ENCODE data around the gene MYH1. TPM values are rescaled to one million over a fixed set of nuclear protein-coding genes. Genes with fewer than 3 reads are reported as not detected.
A peak's percentile ranks its signal among the peaks of the same experiment; 100 is the strongest.
"Not testable (repeated sequence)": the region's sequence is repeated elsewhere in the genome, so short reads cannot be mapped to it uniquely, and the experiment has no call there.

Gene MYH1
- total RNA-seq (2014; rRNA removed; shearing (Covaris generic)) = not detected in 2 replicates
- polyA plus RNA-seq (2015; cell fraction: cytosol; rRNA removed) = 0.02 TPM in 1 of 2 replicates, not detected in the other
- polyA plus RNA-seq (2015; cell fraction: nucleus; rRNA removed) = 0.04 TPM in 1 of 2 replicates, not detected in the other

DNA sequence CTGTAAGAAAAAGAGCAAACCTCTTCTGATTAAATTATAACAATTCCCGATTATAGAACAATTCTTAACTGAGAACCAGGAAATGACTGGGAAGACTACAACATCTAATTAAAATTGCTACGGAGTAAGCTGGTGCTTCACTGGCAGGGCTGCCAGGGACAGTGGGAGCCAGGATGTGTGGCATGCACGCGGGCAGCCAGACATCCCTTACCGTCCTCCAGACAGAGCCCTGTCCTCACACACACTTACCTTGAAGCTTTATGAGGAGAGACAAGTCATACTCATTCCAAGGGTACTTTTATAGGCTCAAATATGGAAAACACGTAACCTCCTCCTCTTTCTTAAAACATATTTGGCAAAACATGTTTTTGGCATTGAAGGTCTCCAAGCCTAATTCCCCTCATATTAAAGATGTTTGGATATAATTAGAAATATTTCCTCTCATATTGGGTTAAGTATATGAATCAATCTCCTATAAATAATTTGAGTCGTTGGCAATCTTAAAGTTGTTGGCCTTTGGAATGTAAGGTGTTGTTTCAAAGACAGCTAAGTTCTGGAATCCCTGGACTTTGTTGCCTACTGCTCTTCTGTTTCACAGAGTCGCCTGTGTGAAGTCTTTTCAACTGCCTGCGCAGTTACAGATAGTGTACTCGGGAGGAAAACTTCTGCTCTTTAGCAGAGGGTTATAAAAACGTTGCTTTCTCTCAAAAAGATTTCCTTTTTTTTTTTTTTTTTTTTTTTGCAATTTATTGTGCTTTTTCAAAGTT, at the start of gene MYH1:
TSS of gene MYH1 (minus strand) at position 272 of the 767 bp plus-strand sequence. CDS start 1,900 bp downstream, outside the sequence.
- DNase-seq (ENCODE audit: low read depth) = no peak

DNA sequence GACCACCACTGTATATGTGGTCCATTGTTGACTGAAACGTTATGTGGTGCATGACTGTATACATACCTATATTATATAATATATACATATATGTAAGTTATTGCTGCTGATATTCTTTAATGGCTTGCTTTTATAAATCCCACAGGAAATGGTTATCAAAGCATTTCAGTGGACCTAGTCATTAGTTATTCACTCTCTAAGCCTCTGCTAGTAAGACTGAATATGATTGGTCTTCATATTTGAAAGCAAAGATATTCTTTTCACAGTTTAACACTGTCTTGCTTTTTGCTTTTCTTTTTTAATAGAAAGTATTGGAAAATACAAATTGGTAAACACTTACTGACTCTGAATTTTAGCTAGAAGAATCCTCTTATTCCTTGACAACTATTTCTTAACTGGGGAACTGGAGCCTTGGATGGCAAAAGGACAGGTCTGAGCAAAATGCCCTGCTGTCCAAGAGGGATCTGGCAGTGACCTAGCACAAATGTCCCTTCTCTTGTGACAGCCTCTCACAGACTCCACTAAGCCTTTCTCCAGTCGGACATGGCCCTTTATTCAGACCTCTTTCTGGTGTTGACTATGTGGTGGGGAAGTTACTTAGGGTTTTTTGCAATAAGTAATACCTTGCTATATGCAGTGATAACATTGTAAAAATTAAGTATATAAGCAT, 45.8 kb upstream of the MYH1 start:
- DNase-seq (ENCODE audit: low read depth) = no peak

DNA sequence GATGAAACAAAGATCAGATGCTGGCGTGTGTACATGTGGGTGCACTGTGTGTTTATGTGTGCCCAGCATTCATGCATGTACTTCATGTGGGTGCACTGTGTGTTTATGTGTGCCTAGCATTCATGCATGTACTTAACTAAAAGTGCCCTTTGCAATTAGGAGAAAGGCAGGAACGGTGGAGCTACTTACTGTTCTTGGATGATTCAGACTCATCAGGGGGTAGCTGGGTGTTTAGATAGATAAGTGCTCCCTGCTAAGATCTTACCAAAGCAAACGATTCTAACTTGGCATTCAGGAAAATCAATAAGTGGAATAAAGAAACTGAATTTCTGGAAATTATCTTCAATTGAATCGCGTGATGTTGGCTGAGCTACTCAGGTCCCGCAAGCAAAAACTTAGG, 39.7 kb upstream of the MYH1 start:
- DNase-seq (ENCODE audit: low read depth) = no peak

DNA sequence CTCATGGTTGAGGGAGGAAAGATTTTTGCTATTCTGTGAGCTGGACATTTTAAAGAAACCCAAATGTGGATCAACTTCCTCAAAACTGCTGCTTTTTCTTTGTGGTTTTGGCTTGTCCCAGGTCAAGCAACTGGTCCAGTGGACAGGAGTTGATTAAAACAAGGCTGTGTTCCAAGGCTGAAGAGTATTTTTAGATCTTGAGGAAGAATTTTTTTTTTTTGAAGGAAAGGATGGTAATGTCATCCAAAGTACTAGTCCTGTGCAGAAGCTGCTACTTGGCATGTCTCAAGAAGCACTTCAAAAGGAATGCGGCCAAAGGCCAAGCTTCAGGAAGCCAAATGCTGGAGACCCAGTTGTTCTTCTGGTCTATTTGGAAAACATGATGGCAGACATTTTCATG, 39.1 kb upstream of the MYH1 start:
- no peak for DNase-seq (ENCODE audit: low read depth)

DNA sequence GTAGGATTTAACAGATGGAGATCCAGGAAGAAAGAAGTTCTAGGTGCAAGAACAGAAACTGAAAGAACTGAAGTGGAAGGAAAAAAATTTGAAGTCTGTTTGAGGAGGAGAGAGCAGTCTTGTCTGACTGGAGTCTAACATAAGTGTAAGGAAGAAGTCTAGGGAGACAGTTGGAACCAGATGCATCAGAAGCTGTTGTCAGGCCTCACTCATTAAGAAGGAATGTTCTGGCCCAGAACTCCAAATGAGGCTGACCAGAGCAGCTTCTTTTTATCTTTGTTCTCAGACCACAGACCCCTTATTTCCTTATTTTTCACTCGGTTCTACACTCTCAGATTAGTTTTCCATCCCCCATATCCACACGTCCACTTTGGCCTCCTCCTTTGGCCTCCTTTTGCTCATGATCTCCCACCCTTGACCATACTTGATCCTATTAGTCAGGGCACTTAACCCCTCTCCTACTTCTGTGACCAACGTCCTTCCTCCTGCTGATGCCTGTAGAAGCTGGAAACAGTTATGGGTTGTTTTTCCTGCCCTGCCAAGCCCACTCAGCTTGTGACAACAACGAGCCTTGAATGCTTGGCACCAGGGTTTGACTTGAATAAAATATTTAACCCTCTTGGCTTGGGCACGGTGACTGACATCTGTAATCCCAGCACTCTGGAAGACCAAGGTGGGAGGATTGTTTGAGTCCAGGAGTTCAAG, 38.1 kb upstream of the MYH1 start:
- peak; percentile 30 for DNase-seq (ENCODE audit: low read depth)

DNA sequence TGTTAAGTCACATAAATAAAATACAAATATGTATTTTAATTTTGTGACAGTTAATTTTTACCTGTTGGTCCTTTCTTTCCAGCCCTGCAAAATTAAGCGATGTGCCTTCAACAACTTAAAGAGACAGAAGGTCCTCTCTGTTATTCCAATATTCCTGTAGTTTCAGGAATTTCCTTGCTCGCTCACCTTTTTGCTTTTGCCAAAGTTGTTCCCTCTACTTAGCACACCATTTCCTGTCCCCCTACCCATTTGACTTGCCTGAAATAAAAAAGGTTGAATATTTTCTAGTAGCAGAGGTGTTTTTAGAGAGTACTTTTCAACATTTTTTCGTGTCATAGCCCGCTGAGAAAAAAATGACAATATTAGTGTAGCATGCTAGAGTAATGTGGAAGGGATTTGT, 31.7 kb upstream of the MYH1 start:
- DNase-seq (ENCODE audit: low read depth) = no peak

DNA sequence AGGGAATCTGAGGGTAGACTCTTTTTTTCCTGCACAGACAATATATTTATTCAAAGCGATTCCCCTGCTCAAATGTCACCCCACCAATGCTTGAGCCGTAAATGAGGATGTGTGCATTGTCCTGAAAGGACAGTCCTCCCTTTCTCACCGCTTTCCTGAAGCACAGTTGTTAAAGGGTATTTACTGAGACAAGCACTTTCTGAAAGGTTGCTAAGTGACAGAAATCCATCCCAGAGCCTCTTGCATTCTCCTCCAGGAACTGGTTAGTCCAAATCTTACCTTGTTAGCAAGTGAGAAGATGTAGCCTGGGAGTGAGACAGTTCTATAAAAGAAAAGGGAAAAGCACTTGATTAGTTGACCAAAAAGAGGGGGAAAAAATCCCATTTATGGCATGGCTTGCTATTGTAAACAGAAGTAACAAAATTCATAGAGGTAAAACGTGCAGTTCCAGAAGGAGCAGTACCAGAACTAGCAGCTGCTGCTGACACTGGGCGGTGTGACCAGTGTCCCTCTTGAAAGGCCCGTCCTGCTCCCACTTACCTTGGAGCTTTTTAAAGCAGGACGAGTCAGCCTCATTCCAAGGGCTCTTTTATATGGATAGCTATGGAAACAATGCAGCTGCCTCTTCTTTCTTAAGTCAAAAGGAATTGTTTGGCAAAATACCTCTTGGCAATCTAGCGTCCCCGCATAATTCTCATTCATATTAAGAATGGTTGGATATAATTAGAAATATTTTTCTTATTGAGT, 30.9 kb upstream of the MYH1 start, which contains the start of gene MYH2:
TSS of gene MYH2 (minus strand) at position 563 of the 747 bp plus-strand sequence. CDS start 1,738 bp downstream, outside the sequence.
- DNase-seq (ENCODE audit: low read depth) = no peak

DNA sequence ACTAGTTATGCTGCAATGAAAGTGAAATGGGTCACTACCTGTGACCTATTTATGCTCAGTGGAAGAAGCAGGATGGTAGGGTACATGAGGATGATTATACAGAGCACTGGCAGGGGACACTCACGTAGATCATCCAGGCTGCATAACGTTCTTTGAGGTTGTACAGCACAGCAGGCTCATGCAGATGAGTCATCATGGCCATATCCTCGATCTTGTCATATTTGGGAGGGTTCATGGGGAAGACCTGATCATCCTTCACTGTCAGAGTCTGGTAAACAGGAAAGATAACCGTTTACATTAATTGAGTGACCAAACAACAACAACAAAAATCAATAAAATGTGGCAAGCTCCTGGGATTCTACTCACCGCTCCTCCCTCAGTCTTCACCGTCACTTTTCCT, 29.0 kb upstream of the MYH1 start:
- DNase-seq (ENCODE audit: low read depth) = peak; percentile 25

DNA sequence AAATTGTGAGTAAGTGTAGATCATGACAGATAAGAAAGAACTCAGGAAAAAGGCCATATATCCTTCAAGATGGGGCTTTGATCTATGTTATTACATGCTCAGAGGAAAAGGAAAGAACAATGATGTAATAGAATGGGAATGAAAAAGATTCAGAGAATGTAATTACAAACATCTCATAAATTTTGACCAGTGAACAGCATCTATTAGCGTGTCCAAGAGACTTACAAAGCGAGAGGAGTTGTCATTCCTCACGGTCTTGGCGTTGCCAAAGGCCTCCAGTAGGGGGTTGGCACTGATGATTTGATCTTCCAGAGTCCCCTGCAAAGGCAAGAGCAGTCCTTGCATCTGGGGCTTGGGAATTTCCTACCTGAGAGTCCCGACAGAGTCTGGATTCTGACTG, 25.1 kb upstream of the MYH1 start:
- peak; percentile 32 for DNase-seq (ENCODE audit: low read depth)

DNA sequence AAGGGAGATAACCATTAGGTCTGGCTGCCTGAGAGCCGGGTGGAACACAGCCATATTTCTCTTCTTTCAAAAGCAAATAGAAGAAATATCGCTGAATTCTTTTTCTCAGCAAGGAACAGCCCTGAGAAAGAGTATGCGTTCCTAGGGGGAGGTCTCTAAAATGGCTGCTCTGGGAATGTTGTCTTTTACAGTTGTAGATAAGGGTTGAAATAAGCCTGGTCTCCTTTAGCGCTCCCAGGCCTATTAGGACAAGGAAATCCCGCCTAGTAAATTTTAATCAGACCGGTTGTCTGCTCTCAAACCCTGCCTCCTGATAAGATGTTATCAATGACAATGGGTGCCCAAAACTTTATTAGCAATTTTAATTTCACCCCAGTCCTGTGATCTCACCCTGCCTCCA, 22.8 kb upstream of the MYH1 start:
- not testable (repeated sequence) for DNase-seq (ENCODE audit: low read depth)

DNA sequence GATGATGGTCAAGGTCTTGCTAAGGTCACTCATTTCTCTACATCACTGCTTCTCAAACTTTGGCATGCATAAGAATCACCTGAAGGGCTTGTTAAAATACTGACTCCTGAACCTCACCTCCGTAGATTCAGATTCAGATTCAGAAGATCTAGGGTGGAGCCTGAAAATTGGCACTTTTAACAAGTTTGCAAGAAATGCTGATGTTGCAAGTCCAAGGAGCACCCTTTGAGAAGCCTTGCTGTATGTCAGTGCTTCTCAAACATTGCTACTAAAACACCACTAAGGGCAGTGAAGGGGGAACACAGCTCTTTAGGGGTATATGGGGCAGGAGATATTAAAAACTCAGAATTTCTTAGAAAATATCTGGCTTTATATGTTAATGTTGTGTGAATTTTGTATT, 13.7 kb upstream of the MYH1 start:
- DNase-seq (ENCODE audit: low read depth) = no peak

DNA sequence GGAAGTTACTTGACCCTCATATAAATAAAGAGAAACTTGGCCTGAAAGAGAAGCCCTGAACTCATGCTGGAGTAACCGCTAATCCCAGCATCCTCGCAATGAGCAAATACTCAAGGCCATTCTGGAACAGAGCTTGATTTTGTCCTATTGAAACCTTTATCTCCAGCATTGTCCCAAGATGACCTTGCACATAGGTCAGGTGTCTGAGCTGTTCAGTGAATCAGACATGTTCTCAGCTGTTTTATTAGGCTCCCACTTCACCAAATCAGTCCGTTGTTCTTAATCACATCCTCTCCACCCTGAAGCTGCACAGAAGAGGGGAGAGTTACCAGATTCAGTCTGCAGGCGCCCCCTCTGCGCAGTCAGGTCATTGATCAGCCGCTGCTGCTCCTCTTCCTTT, 9.1 kb upstream of the MYH1 start:
- DNase-seq (ENCODE audit: low read depth) = no peak

DNA sequence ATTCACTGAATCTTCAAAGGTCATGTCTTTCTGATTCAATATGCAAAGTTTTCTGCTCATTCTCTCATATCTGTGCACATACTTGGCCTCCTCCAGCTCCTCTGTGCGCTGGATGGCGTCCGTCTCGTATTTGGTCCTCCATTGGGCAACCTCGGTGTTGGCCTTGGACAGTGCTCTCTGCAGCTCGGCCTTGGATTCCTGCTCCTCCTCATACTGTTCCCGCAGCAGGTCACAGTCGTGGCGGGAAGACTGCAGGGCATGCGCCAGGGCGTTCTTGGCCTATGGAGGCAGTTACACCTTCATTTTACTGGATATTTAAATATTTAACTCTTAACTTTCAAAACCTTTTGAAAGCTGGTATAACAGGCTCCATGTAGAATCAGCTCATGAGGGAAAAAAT, 8.2 kb upstream of the MYH1 start:
- DNase-seq (ENCODE audit: low read depth) = no peak

DNA sequence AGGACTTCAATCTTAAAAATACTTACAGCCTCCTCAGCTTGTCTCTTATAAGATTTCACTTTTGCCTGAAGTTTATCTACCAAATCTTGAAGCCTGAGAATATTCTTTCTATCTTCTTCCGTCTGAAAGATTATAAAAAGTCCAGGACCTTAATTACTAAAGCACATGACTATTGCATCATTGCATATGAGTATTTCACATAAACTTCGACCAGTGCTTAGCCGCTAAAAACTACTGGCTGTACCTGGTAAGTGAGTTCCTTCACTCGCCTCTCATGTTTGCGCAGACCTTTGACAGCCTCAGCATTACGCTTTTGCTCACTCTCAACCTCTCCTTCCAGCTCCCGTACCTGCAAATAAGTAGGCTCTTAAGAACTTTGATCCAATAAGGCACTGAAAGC, 4.7 kb upstream of the MYH1 start:
- no peak for DNase-seq (ENCODE audit: low read depth)

DNA sequence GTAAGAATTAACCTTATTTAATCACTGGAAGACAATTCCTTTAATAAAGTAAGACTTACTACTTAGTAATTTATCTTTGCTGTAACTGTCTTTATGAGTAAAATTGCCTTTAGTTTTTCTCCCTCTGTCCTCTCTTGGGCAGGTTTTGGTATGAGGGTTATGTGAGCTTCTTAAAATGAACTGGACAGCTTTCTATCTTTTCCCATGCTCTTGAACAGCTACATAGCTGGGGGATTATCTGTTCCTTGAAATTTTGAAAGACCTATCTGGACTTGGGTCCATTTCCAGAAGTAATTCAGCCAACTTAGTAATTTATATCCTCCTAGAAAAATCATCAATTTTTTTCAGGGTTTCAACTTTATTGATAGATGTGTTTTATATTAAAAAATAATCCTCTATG, 3.6 kb upstream of the MYH1 start:
- no peak for DNase-seq (ENCODE audit: low read depth)

DNA sequence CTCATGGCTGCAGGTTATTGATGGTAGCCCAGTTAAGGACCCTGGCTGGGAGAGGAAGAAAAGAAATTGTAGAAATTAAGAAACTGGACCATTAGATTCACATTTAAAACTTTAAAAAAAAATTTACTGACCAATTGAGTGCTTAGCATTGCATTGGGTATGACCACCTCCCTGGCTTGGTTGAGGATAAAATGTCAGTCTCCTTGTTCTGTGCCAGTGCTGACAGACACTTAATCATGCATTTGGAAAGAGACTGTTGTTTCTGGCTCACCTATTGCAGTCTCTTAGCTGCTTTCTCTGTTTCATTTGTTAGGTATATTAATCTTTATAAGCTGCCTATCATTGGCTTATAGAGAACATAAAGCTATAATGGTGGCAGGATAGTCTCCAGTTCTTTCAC, 1.7 kb downstream of the MYH1 start:
- DNase-seq (ENCODE audit: low read depth) = no peak

DNA sequence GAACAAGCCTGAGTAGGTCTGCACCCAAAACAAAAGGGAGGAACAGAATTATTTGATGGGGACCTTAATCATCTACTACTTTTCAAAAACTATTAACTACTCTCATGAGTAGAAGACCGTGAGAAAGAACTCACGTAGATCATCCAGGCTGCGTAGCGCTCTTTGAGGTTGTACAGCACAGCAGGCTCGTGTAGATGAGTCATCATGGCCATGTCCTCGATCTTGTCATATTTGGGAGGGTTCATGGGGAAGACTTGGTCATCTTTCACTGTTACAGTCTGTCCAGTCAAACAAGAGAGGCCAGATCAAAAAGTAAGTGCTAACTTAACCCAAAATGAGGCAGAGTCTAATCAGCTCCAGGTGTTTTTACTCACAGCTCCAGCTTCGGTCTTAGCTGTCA, 2.3 kb downstream of the MYH1 start:
- no peak for DNase-seq (ENCODE audit: low read depth)

DNA sequence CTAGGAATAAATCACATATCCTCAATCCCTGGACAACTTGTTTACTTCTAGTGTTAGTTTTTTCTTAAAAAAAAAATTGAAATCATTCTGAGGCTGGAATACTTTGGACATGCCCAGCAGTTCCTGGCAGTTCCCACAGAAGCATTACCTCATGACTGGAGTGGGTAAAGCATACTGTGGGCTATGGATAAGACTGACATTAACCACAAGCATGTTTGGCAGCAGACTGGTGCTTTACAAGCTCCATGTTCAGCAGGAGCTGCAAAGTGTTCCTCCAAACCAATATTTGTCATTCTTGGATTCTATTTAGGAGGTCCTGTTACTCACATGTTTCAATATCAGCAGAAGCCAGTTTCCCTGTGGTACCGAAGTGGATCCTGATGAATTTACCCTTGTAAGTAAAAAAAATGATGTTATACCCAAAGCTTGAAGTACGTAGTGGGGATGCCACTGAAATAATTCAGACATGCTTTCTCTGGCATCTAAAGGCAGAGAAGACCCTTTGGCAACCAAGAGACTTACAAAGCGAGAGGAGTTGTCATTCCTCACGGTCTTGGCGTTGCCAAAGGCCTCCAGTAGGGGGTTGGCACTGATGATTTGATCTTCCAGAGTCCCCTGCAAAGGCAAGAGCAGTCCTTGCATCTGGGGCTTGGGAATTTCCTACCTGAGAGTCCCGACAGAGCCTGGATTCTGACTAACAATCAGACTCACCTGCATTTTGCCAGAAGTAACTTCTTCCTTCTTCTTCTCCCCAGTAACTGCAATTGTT, 4.9 kb downstream of the MYH1 start:
- peak; percentile 11 for DNase-seq (ENCODE audit: low read depth)

DNA sequence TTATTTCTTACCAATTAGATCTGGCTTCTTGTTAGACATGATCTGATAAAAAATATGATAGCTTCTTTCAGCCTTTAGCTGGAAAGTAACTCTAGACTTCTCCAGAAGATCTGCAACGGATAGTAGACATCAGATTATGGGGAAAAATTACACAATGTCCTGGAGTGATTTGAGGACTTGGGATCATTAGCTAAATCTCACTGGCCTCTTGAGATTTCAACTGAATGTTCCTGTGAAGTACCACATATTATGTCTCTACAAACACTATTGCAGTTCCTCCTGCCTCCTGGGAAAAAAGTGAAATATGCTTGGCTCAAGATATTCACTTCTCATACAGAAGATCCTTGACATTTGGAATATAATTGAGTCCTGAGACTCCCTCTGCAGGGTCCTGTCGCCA, 5.5 kb downstream of the MYH1 start:
- DNase-seq (ENCODE audit: low read depth) = no peak

DNA sequence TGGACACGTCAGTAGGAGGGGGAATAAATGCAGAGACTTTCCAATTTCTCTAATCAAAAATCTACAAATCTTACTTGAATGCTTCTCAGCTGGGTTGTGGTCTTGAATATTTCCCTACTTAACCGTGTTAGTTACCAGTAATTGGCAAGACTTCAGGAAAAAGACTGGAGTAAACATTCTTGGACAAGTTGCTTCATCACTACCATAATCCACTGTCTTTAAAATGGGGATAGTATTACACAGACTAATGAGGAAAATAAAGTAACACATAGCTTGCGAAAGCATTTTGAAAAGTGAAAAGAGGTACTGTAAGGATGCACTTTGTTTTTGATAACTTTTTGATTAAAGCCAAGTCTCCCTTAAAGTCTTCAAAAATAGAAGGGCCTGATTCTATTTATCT, 18.4 kb downstream of the MYH1 start:
- no peak for DNase-seq (ENCODE audit: low read depth)

DNA sequence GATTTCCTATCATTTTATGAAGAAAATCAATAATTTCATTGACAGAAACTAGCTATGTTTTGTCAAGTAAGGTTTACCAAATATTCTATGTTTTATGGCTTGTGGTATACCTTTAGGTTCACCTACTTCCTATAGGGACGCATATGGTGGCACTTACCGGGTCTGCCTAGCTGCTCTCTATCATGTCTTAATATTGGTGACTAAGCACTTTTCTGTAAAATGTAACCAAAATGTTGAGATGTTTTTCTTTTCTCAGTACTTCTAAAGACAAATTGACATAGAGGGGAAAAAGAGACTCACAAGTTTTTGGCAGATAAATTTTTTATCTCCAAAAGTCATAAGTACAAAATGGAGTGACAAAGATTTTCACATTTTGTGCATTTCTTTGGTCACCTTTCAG, 26.3 kb downstream of the MYH1 start:
- no peak for DNase-seq (ENCODE audit: low read depth)
